Loucy (cell line): Measurements from ENCODE around the gene MRPL12.

Source experiments
- H2AFZ ChIP-seq: fragments of 200-600 bp; sonication (generic); 2 replicates; pipeline ENCODE4 v1.6.0; 2016; ENCODE audit warnings: antibody characterized with exemption, mild to moderate bottlenecking, low read length, moderate library complexity
- H3F3A ChIP-seq: fragments of 200-600 bp; 2 replicates; pipeline ENCODE4 v1.6.0; 2016; ENCODE audit warnings: antibody characterized with exemption, low read depth, mild to moderate bottlenecking
- H3K27me3 ChIP-seq: fragments of 200-600 bp; sonication (generic); 2 replicates; pipeline ENCODE4 v1.6.1; 2014; ENCODE audit warnings: low read length, mild to moderate bottlenecking; ENCODE audit not compliant: insufficient read depth, poor library complexity, severe bottlenecking
- H3K36me3 ChIP-seq: fragments of 200-600 bp; sonication (generic); 2 replicates; pipeline ENCODE4 v1.6.1; 2016; ENCODE audit warnings: low read length; ENCODE audit not compliant: insufficient read depth
- H3K4me1 ChIP-seq: fragments of 200-600 bp; sonication (generic); 2 replicates; pipeline ENCODE4 v1.5.1; 2014; ENCODE audit warnings: low read length, mild to moderate bottlenecking; ENCODE audit not compliant: insufficient read depth, poor library complexity, severe bottlenecking
- H3K4me2 ChIP-seq: fragments of 200-600 bp; sonication (generic); 2 replicates; pipeline ENCODE4 v1.6.0; 2014; ENCODE audit warnings: antibody characterized with exemption, low read length, low read depth, mild to moderate bottlenecking; ENCODE audit not compliant: poor library complexity, severe bottlenecking
- H3K4me3 ChIP-seq: fragments of 200-600 bp; sonication (generic); 2 replicates; pipeline ENCODE4 v1.5.1; 2014; ENCODE audit warnings: low read length, mild to moderate bottlenecking, mixed read lengths; ENCODE audit not compliant: poor library complexity, severe bottlenecking
- H3K79me2 ChIP-seq: fragments of 200-600 bp; sonication (generic); 2 replicates; pipeline ENCODE4 v1.6.1; 2014; ENCODE audit warnings: low read length; ENCODE audit not compliant: insufficient read depth
- H3K9ac ChIP-seq: fragments of 200-600 bp; sonication (generic); 2 replicates; pipeline ENCODE4 v1.6.0; 2014; ENCODE audit warnings: mild to moderate bottlenecking, low read depth, low read length, moderate library complexity; ENCODE audit not compliant: poor library complexity, severe bottlenecking
- H3K9me2 ChIP-seq: fragments of 200-600 bp; sonication (generic); replicated peaks from 2 replicates; pipeline ENCODE4 v1.6.1; 2016; ENCODE audit warnings: low read depth, low read length, mixed read lengths
- H3K9me3 ChIP-seq: fragments of 200-600 bp; sonication (generic); 2 replicates; pipeline ENCODE4 v1.6.1; 2014; ENCODE audit warnings: mild to moderate bottlenecking, antibody characterized with exemption, low read length, low read depth; ENCODE audit not compliant: insufficient read depth
- H4K20me1 ChIP-seq: fragments of 200-600 bp; sonication (generic); 2 replicates; pipeline ENCODE4 v1.6.0; 2014; ENCODE audit warnings: antibody characterized with exemption, low read length, mild to moderate bottlenecking; ENCODE audit not compliant: insufficient read depth, poor library complexity, severe bottlenecking
- CTCF ChIP-seq: fragments of 200-600 bp; sonication (generic); conservative IDR thresholded peaks from 2 replicates; pipeline ENCODE4 v1.5.1; 2014; ENCODE audit warnings: mild to moderate bottlenecking, antibody characterized with exemption, low read length
- EZH2phosphoT487 ChIP-seq: fragments of 200-600 bp; IDR thresholded peaks from 2 replicates; pipeline ENCODE4 v1.6.1; 2018; ENCODE audit warnings: antibody characterized with exemption, mild to moderate bottlenecking, moderate library complexity, borderline replicate concordance

The MRPL12 gene

GRCh38 chr17:81666092-81666341, 37.1 kb upstream of the MRPL12 start:
- Histone ChIP-seq H3K4me1 (peaks cover 38% of the 10 kb centered on the region), H3K27me3 (no peaks in the 10 kb centered on the region), H3K4me3 (peak overlapping the region; percentile 98), H4K20me1 (peaks cover 18% of the 10 kb centered on the region), H3K79me2 (peaks cover 62% of the 10 kb centered on the region), H3K9me3 (no peaks in the 10 kb centered on the region), H3F3A (peaks cover 8% of the 10 kb centered on the region), H3K9ac (peak overlapping the region; percentile 99), H3K4me2 (peak overlapping the region; percentile 98), H2AFZ (peak overlapping the region; percentile 53), H3K9me2 (no peaks in the 10 kb centered on the region), H3K36me3 (no peaks in the 10 kb centered on the region; the same call in 1 of the 2 replicates)
- TF ChIP-seq CTCF = no peak
- no peak for TF ChIP-seq EZH2phosphoT487

- Histone ChIP-seq H4K20me1 (peaks cover 18% of the 10 kb centered on the region), H3K9ac (peak within 1 kb of the TSS; percentile 99), H3K9me2 (no peaks in the 10 kb centered on the region), H3K4me3 (peak within 1 kb of the TSS; percentile 98), H3K9me3 (no peaks in the 10 kb centered on the region), H3F3A (peaks cover 8% of the 10 kb centered on the region), H2AFZ (peak within 1 kb of the TSS; percentile 53), H3K36me3 (peaks cover 1% of the 10 kb centered on the region; the same call in 1 of the 2 replicates), H3K27me3 (no peaks in the 10 kb centered on the region), H3K4me2 (peak within 1 kb of the TSS; percentile 98), H3K4me1 (peaks cover 38% of the 10 kb centered on the region), H3K79me2 (peaks cover 62% of the 10 kb centered on the region)
- no peak for TF ChIP-seq EZH2phosphoT487
These were observed 36.6 kb upstream of the MRPL12 start, which contains the start of the genes CCDC137 and OXLD1 for GRCh38 chr17:81666342-81667191. Gene CCDC137 (plus strand): TSS chr17:81666737. CDS start chr17:81666767, 30 bp downstream. Gene OXLD1 (minus strand): TSS chr17:81666605. CDS start chr17:81666577, 28 bp downstream.

- Histone ChIP-seq H3K36me3 (peaks cover 12% of the 10 kb centered on the region; the same call in 1 of the 2 replicates), H3K4me2 (peak overlapping the region; percentile 90), H3K9me3 (no peaks in the 10 kb centered on the region), H3K4me3 (peak overlapping the region; percentile 98), H3F3A (peaks cover 8% of the 10 kb centered on the region), H3K79me2 (peaks cover 62% of the 10 kb centered on the region), H2AFZ (no peak overlapping the region), H3K9me2 (no peaks in the 10 kb centered on the region), H3K27me3 (no peaks in the 10 kb centered on the region), H4K20me1 (peaks cover 18% of the 10 kb centered on the region), H3K4me1 (peaks cover 37% of the 10 kb centered on the region), H3K9ac (peak overlapping the region; percentile 99)
- TF ChIP-seq EZH2phosphoT487 = no peak
- peak; percentile 72 for TF ChIP-seq CTCF
These were observed 35.4 kb upstream of the MRPL12 start for GRCh38 chr17:81667754-81668153.
